HG02943 (cell line): Measurements from ENCODE around the gene GALNT16.

Experiments used
- ATAC-seq: cut with Tn5 transposase; IDR thresholded peaks from one replicate; pipeline ENCODE4 v1.9.1; 2021; ENCODE audit warnings: mild to moderate bottlenecking, low read depth, moderate library complexity; ENCODE audit not compliant: unreplicated experiment

Gene GALNT16

GRCh38 chr14:69331206-69331605, 71.2 kb downstream of the GALNT16 start:
- no peak for ATAC-seq

GRCh38 chr14:69332782-69333395, 72.9 kb downstream of the GALNT16 start:
- no peak for ATAC-seq

GRCh38 chr14:69333791-69334337, 73.9 kb downstream of the GALNT16 start:
- no peak for ATAC-seq

- ATAC-seq: no peak
Observed at GRCh38 chr14:69334576-69334975, 74.6 kb downstream of the GALNT16 start.

- ATAC-seq: no peak
Observed at GRCh38 chr14:69335371-69335771, 75.4 kb downstream of the GALNT16 start.

GRCh38 chr14:69337984-69338383, 78.0 kb downstream of the GALNT16 start:
- ATAC-seq: no peak

GRCh38 chr14:69339426-69339825, 79.5 kb downstream of the GALNT16 start:
- ATAC-seq: no peak

- no peak for ATAC-seq
Observed at GRCh38 chr14:69342928-69343525, 83.1 kb downstream of the GALNT16 start.

- no peak for ATAC-seq
Observed at GRCh38 chr14:69344171-69344570, 84.2 kb downstream of the GALNT16 start.

GRCh38 chr14:69345402-69345801, 85.4 kb downstream of the GALNT16 start:
- ATAC-seq: no peak

- no peak for ATAC-seq
Observed at GRCh38 chr14:69346710-69347109, 86.8 kb downstream of the GALNT16 start.

GRCh38 chr14:69349091-69349777, 89.3 kb downstream of the GALNT16 start:
- ATAC-seq: no peak

GRCh38 chr14:69350892-69351291, 90.9 kb downstream of the GALNT16 start:
- ATAC-seq: no peak

GRCh38 chr14:69351385-69351784, 91.4 kb downstream of the GALNT16 start:
- no peak for ATAC-seq

- no peak for ATAC-seq
Observed at GRCh38 chr14:69351911-69352310, 92.0 kb downstream of the GALNT16 start.

GRCh38 chr14:69353168-69353567, 93.2 kb downstream of the GALNT16 start:
- no peak for ATAC-seq

GRCh38 chr14:69354383-69355153, 94.6 kb downstream of the GALNT16 start:
- peak; percentile 88 for ATAC-seq

- no peak for ATAC-seq
Observed at GRCh38 chr14:69355154-69355597, 95.2 kb downstream of the GALNT16 start.

- no peak for ATAC-seq
Observed at GRCh38 chr14:69355607-69356281, 95.8 kb downstream of the GALNT16 start.

- no peak for ATAC-seq
Observed at GRCh38 chr14:69356903-69357543, 97.1 kb downstream of the GALNT16 start.
